ENCODE data around the gene BSCL2. TPM values are rescaled to one million over a fixed set of nuclear protein-coding genes. Genes with fewer than 3 reads are reported as not detected.
A peak's percentile ranks its signal among the peaks of the same experiment; 100 is the strongest.

BSCL2 gene
- 10 to 100 TPM; 13.3 to 30.1 (median 20.0) TPM for total RNA-seq
- 10 to 100 TPM; 23.1 to 39.4 TPM for polyA plus RNA-seq
- long read RNA-seq, donor 1, transcript BSCL2-207 (11 exons, 1,516 nt), result major isoform, 12 of 18 reads
- long read RNA-seq, donor 1, partial matches to known transcripts, result 1 of 18 reads
- long read RNA-seq, donor 1, other reads (novel, unspliced or antisense), result 2 of 18 reads
- long read RNA-seq, donor 2, transcript BSCL2-210 (11 exons, 1,440 nt), result minor isoform, 11 of 93 reads
- long read RNA-seq, donor 2, transcript BSCL2-207 (11 exons, 1,516 nt), result major isoform, 60 of 93 reads
- long read RNA-seq, donor 2, partial matches to known transcripts, result 8 of 93 reads
- long read RNA-seq, donor 2, other reads (novel, unspliced or antisense), result 11 of 93 reads
- long read RNA-seq, donor 3, transcript BSCL2-207 (11 exons, 1,516 nt), result major isoform, 13 of 20 reads
- long read RNA-seq, donor 3, partial matches to known transcripts, result 0 of 20 reads
- long read RNA-seq, donor 3, other reads (novel, unspliced or antisense), result 3 of 20 reads

DNA sequence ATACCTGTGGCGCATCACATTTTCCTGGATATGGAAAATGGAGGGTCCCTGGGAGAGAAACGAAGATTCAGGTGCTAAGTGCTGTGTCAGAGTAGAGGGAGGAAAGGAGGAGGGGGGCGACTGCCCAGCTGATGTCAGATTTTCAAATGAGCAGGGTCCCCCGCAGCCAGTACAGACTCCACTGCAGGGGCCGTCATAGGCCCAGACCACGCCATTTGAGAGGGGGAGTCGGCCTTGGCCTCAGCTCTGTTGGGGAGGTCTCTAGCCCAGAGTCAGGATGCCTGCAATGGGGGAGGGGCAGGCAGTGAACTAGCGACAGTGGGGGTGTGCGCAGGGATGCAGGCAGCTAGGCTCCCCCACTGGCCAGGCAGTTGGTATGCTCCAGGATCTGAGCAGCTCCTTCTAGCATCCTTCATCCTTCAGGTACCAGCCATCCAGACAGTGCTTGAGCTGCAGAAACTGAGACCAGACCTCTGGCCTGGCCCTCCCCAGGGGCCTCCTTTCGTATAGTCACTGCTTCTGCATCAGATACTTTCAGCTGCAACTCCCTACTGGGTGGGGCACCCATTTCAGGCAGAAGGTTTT is at the start of gene BSCL2, which contains the start of gene GNG3:
BSCL2 (minus strand) TSS at position 148 of the 585 bp plus-strand sequence. CDS start 229 bp downstream, outside the sequence.
GNG3 (plus strand) TSS at position 400 of the 585 bp plus-strand sequence. CDS start 620 bp downstream, outside the sequence.
- Histone ChIP-seq H3K4me1 (peaks cover 0 to 61% (median 34%) of the 10 kb centered on the region in 12 donors), H3K36me3 (peaks cover 0 to 34% (median 22%) of the 10 kb centered on the region in 9 donors), H3K4me3 (peak within 1 kb of the TSS; percentile 63 to 89 (median 78)), H3K27ac (peak within 1 kb of the TSS; percentile 71 to 99 (median 95)), H3K27me3 (no peaks in the 10 kb centered on the region), H3K9me3 (no peaks in the 10 kb centered on the region)
- WGBS, 4 donors, result 79 to 91% (median 83%) methylated on average over 9 to 10 of the region's 10 CpGs
- no peak for ATAC-seq
- DNase-seq, result peak in 2 of 5 donors; percentile 24 to 45
- intact Hi-C loops (cut with DNase I), result loop anchor here in 2 of 10 donors (5.0 kb wide), 2 partner anchors 35 to 40 kb away; partner anchors contain the start of genes C11orf98 (in 1 of the 2), CSKMT (in 1 of the 2), LBHD1 (in 1 of the 2) and UQCC3 (in 1 of the 2)
- TF ChIP-seq, protein P1, sequence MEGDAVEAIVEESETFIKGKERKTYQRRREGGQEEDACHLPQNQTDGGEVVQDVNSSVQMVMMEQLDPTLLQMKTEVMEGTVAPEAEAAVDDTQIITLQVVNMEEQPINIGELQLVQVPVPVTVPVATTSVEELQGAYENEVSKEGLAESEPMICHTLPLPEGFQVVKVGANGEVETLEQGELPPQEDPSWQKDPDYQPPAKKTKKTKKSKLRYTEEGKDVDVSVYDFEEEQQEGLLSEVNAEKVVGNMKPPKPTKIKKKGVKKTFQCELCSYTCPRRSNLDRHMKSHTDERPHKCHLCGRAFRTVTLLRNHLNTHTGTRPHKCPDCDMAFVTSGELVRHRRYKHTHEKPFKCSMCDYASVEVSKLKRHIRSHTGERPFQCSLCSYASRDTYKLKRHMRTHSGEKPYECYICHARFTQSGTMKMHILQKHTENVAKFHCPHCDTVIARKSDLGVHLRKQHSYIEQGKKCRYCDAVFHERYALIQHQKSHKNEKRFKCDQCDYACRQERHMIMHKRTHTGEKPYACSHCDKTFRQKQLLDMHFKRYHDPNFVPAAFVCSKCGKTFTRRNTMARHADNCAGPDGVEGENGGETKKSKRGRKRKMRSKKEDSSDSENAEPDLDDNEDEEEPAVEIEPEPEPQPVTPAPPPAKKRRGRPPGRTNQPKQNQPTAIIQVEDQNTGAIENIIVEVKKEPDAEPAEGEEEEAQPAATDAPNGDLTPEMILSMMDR (IDR thresholded peaks at IDR 0.05), result no peak
- TF ChIP-seq POLR2A (IDR thresholded peaks at IDR 0.05), result no peak

DNA sequence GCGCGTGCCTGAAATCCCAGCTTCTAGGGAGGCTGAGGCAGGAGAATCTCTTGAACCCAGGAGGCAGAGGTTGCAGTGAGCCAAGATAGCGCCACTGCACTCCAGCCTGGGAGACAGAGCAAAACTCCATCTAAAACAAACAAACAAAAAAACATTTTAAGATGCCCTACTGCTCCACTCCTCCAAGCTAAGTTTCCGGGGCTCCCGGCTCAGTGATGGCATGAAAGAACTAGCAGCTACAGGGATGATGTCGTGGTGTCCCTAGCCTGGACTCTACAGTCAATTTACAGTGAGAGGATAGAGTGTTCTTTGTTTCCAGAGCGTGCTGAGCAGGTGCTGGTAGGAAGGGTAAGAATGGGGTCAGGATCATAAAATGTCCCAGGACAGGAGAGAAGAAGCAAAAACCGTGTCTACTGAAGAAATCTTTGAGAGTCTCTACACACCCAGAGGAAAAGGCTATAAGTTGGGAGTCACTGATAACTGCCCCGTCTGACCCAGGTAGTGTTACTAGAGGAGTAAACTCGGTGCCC is 47.9 kb upstream of the BSCL2 start:
- Histone ChIP-seq H3K27ac (peak overlapping the region in 1 of 12 donors; percentile 90), H3K9me3 (no peaks in the 10 kb centered on the region), H3K27me3 (no peaks in the 10 kb centered on the region), H3K4me1 (peaks cover 3 to 38% (median 16%) of the 10 kb centered on the region in 12 donors), H3K36me3 (peaks cover 0 to 21% (median 10%) of the 10 kb centered on the region in 9 donors), H3K4me3 (no peak overlapping the region)
- DNase-seq (no peak), ATAC-seq (no peak)
- no peak for TF ChIP-seq POLR2A (IDR thresholded peaks at IDR 0.05)
- TF ChIP-seq, protein P1 (IDR thresholded peaks at IDR 0.05), result no peak
- intact Hi-C loops (cut with DNase I), result loop anchor here in 1 of 10 donors (2.0 kb wide), 1 partner anchor 26 kb away; the partner anchor contains the start of gene TTC9C
- WGBS, 4 donors, result 80 to 85% (median 84%) methylated on average over 10 of the region's 10 CpGs

DNA sequence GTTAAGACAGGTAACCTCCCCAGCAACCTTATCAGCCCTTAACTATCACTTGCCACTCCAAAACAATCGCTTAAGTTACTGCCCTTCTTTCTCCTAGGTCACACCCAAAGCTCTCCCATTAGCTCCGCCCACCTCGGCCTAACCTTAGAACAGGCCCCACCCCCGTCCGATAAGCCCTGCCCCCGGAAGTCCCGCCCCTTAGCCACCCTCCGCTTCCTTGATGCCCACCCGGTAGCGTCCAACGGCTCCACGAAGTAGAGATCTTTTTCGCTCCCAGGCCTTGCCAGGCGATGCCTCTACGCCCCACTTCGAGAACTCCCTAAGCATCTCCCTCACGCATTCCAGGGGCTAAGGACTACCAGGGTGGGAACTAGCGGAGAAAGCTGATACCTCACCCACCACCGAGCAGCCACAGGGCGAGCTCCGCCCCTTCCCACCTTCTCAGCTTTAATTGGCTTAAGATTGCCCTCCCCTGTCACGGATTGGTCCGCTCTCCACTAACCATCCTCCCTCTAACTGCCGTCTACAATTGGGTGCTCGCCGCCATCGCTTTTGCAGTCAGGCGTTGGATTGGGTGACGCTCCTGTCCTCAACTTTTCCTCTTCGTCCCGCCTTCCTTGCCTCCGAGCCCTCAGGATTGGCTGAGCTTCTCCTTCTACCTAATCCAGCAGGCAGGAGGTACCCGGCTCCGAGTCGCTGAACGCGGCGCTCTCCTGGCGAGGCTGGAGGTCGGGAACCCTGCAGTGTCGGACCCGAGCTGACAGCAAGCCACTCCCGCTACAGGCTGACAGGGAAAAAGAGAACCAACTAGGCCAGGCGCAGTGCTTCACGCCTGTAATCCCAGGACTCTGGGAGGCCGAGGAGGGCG is 46.7 kb upstream of the BSCL2 start, which contains the start of gene ZBTB3:
ZBTB3 (minus strand) TSS at position 425 of the 868 bp plus-strand sequence. CDS start 496 bp downstream, outside the sequence.
- no peaks in the 10 kb centered on the region for H3K27me3 ChIP-seq
- intact Hi-C loops (cut with DNase I), result loop anchor here in 2 of 10 donors (1.0 to 2.0 kb wide), 3 partner anchors 17 to 26 kb away; partner anchors contain the start of genes TTC9C (in 2 of the 2) and TAF6L (in 1 of the 2)
- H3K36me3 ChIP-seq, result peaks cover 0 to 29% (median 20%) of the 10 kb centered on the region in 9 donors
- peak within 1 kb of the TSS; percentile 85 to 97 (median 94) for H3K27ac ChIP-seq
- H3K9me3 ChIP-seq, result no peaks in the 10 kb centered on the region
- TF ChIP-seq, protein P1 (IDR thresholded peaks at IDR 0.05), result peak in 1 of 12 donors; percentile 13
- TF ChIP-seq POLR2A (IDR thresholded peaks at IDR 0.05), result peak in 1 of 2 donors; percentile 74
- ATAC-seq (peak; percentile 97 to 98 (median 98)), DNase-seq (peak; percentile 96 to 99 (median 99))
- peak within 1 kb of the TSS; percentile 21 to 86 (median 71) for H3K4me3 ChIP-seq
- WGBS, 4 donors, result 1 to 2% (median 1%) methylated on average over 47 of the region's 47 CpGs
- H3K4me1 ChIP-seq, result peaks cover 3 to 43% (median 16%) of the 10 kb centered on the region in 12 donors
